Lung (tissue), 12 donors: ENCODE results near the gene CASQ2. TPM values are rescaled to one million over a fixed set of nuclear protein-coding genes. Genes with fewer than 3 reads are reported as not detected.
A peak's percentile ranks its signal among the peaks of the same experiment; 100 is the strongest.

Experiments
- ATAC-seq: fragments of 200-7000 bp; cut with Tn5 transposase; one replicate; pipeline ENCODE4 v1.9.1; 2020; ENCODE audit warnings: moderate number of reproducible peaks; ENCODE audit not compliant: insufficient read depth, low FRiP score
- DNase-seq, 3 donors: peaks; one replicate each; pipeline ENCODE4 v3.0.0-alpha.2; 2013 to 2017
- H3K27ac ChIP-seq, 2 donors: one replicate each; pipeline ENCODE4 v1.5.1; 2013; ENCODE audit warnings: mild to moderate bottlenecking in 2 of 2, moderate library complexity in 2 of 2, control low read depth in 1 of 2, inconsistent platforms in 1 of 2, low read depth in 1 of 2, low read length in 1 of 2
- H3K27me3 ChIP-seq, 3 donors: one replicate each; pipeline ENCODE4 v1.5.1; 2013; ENCODE audit warnings: low read length in 2 of 3; ENCODE audit not compliant: control insufficient read depth in 3 of 3, insufficient read depth in 3 of 3
- H3K36me3 ChIP-seq, 4 donors: one replicate each; pipeline ENCODE4 v1.5.1; 2013; ENCODE audit warnings: low read length in 4 of 4, mild to moderate bottlenecking in 1 of 4, moderate library complexity in 1 of 4; ENCODE audit not compliant: control insufficient read depth in 4 of 4, insufficient read depth in 4 of 4
- H3K4me1 ChIP-seq, 5 donors: one replicate each; pipeline ENCODE4 v1.5.1; 2013; ENCODE audit warnings: low read length in 5 of 5, mild to moderate bottlenecking in 2 of 5, moderate library complexity in 1 of 5; ENCODE audit not compliant: control insufficient read depth in 5 of 5, insufficient read depth in 5 of 5
- H3K4me3 ChIP-seq: one replicate; pipeline ENCODE4 v1.5.1; 2013; ENCODE audit warnings: mild to moderate bottlenecking, control low read depth, moderate library complexity
- H3K9ac ChIP-seq, 2 donors: one replicate each; pipeline ENCODE4 v1.5.1; 2013; ENCODE audit warnings: low read length in 2 of 2, control low read depth in 1 of 2; ENCODE audit not compliant: insufficient read depth in 1 of 2
- H3K9me3 ChIP-seq, 4 donors: one replicate each; pipeline ENCODE4 v1.5.1; 2013; ENCODE audit warnings: low read length in 3 of 4, mild to moderate bottlenecking in 1 of 4, moderate library complexity in 1 of 4; ENCODE audit not compliant: control insufficient read depth in 4 of 4, insufficient read depth in 3 of 4
- CTCF ChIP-seq: IDR thresholded peaks from 2 replicates; pipeline ENCODE4 v1.5.1; 2012; ENCODE audit warnings: mild to moderate bottlenecking; ENCODE audit errors: control extremely low read depth, extremely low read depth
- WGBS, 2 donors: extraction: QIAGEN DNeasy Blood & Tissue Kit; methylation state at CpG; one replicate each; pipeline ENCODE4 v1.1.7; 2013; 5-methylcytosine and 5-hydroxymethylcytosine counted together
- polyA plus RNA-seq, 2 donors: library from polyadenylated mRNA; stranded (reverse); fragments of 200-250 nt; gene quantifications; one replicate each; pipeline ENCODE4 v1.2.1, GENCODE V29; 2013
- total RNA-seq, 2 donors: library from RNA; depleted of rRNA in 1 of 2; stranded (reverse); fragments of >200 nt in 1 of 2; gene quantifications; one replicate each; pipeline ENCODE4 v1.2.1, GENCODE V29; 2014 to 2021
- donor health status: control.
- donor health status: control.
- donor health status: Bipolar disorder and iron deficiency.
- donor health status: healthy.
- donor health status: DM: yes; HTN: yes; CAD: no.

CASQ2 gene
- total and polyA plus RNA-seq, 4 donors: 0.50 to 3.4 (median 1.4) TPM

GRCh38 chr1:115685029-115685705, 83.3 kb downstream of the CASQ2 start:
- ATAC-seq: no peak
- no peak overlapping the region for H3K4me3 ChIP-seq
- H3K36me3 ChIP-seq: peaks cover 9 to 19% (median 13%) of the 10 kb centered on the region in 4 donors
- H3K9ac ChIP-seq: no peak overlapping the region
- H3K27me3 ChIP-seq: no peaks in the 10 kb centered on the region
- WGBS, 2 donors: 89 to 92% methylated on average over 14 of the region's 14 CpGs
- no peak for TF ChIP-seq CTCF
- H3K27ac ChIP-seq: no peak overlapping the region
- peaks cover 0 to 1% (median 0%) of the 10 kb centered on the region in 5 donors for H3K4me1 ChIP-seq
- no peak for DNase-seq
- no peaks in the 10 kb centered on the region for H3K9me3 ChIP-seq

- Histone ChIP-seq H3K9ac (no peak overlapping the region), H3K36me3 (peaks cover 11 to 20% (median 14%) of the 10 kb centered on the region in 4 donors)
Observed at GRCh38 chr1:115682792-115683191, 85.7 kb downstream of the CASQ2 start.

GRCh38 chr1:115680730-115681111, 87.8 kb downstream of the CASQ2 start:
- H3K36me3 ChIP-seq: peaks cover 11 to 17% (median 12%) of the 10 kb centered on the region in 4 donors
- 96 to 97% methylated on average over 5 of the region's 5 CpGs for WGBS, 2 donors
- peak overlapping the region in 1 of 2 donors; percentile 13 for H3K27ac ChIP-seq
- ATAC-seq: no peak
- H3K9me3 ChIP-seq: no peaks in the 10 kb centered on the region
- no peak for TF ChIP-seq CTCF
- H3K4me1 ChIP-seq: peaks cover 0 to 5% (median 0%) of the 10 kb centered on the region in 5 donors
- no peak overlapping the region for H3K4me3 ChIP-seq
- H3K9ac ChIP-seq: no peak overlapping the region
- H3K27me3 ChIP-seq: no peaks in the 10 kb centered on the region
- no peak for DNase-seq

More at GRCh38 chr1:115682792-115683191, 85.7 kb downstream of the CASQ2 start:
- no peaks in the 10 kb centered on the region for H3K27me3 ChIP-seq
- no peaks in the 10 kb centered on the region for H3K9me3 ChIP-seq
- peaks cover 0 to 5% (median 0%) of the 10 kb centered on the region in 5 donors for H3K4me1 ChIP-seq
- DNase-seq (no peak), ATAC-seq (no peak)
- H3K27ac ChIP-seq: no peak overlapping the region
- 91 to 98% methylated on average over 4 of the region's 4 CpGs for WGBS, 2 donors
- TF ChIP-seq CTCF: no peak
- H3K4me3 ChIP-seq: no peak overlapping the region
